B cell (primary cell): ENCODE results near the gene RNF212B. TPM values are rescaled to one million over a fixed set of nuclear protein-coding genes. Genes with fewer than 3 reads are reported as not detected.
A peak's percentile ranks its signal among the peaks of the same experiment; 100 is the strongest.

ENCODE experiments used
- ATAC-seq: fragments of 200-7000 bp; cut with Tn5 transposase; one replicate; pipeline ENCODE4 v1.10.0; 2021; ENCODE audit warnings: low read depth, mild to moderate bottlenecking, moderate number of reproducible peaks, moderate library complexity
- CTCF ChIA-PET: fragments of 350-600 bp; sonication (Branson Sonifier 250); formaldehyde crosslinking; loops from one replicate; lab custom pipeline; 2021; ENCODE audit warnings: antibody characterized with exemption, inconsistent platforms; lab: Charles Lee
- POLR2A ChIA-PET: fragments of 350-600 bp; sonication (Branson Sonifier 250); formaldehyde crosslinking; loops from one replicate; lab custom pipeline; 2021; ENCODE audit warnings: antibody characterized with exemption; lab: Charles Lee
- DNase-seq: peaks from one replicate; pipeline ENCODE4 v3.0.0; 2013
- H2AFZ ChIP-seq: 2 replicates; pipeline ENCODE4 v1.6.1; 2012; ENCODE audit warnings: mild to moderate bottlenecking, low read depth, low read length; ENCODE audit not compliant: insufficient read depth, poor library complexity, severe bottlenecking
- H3K27ac ChIP-seq, 2 donors: 1 replicate in 1 of 2; 2 replicates in 1 of 2; pipeline ENCODE4 v1.5.1; 2012 to 2013; ENCODE audit warnings: low read length in 2 of 2, mild to moderate bottlenecking in 2 of 2, moderate library complexity in 1 of 2
- H3K27me3 ChIP-seq, 4 experiments: fragments of 200-600 bp in 1 of 4; sonication (generic) in 1 of 4; replicated peaks in 1 of 4; 1 replicate in 2 of 4; 2 replicates in 2 of 4; pipeline versions ENCODE4 v1.6.1 to v1.7.0; 2013 to 2016; ENCODE audit warnings: low read length in 3 of 4, mild to moderate bottlenecking in 2 of 4, mixed read lengths in 1 of 4, moderate library complexity in 1 of 4; ENCODE audit not compliant: insufficient read depth in 4 of 4, control insufficient read depth in 3 of 4; ENCODE audit errors: control extremely low read depth in 1 of 4
- H3K36me3 ChIP-seq, 2 experiments: replicated peaks in 1 of 2; 1 replicate in 1 of 2; 2 replicates in 1 of 2; pipeline versions ENCODE4 v1.6.1 to v1.7.1; 2013; ENCODE audit warnings: low read length in 1 of 2; ENCODE audit not compliant: insufficient read depth in 2 of 2, control insufficient read depth in 1 of 2; ENCODE audit errors: control extremely low read depth in 1 of 2, extremely low read depth in 1 of 2
- H3K4me1 ChIP-seq, 2 donors: fragments of 200-600 bp in 1 of 2; sonication (generic) in 1 of 2; 1 replicate in 1 of 2; 2 replicates in 1 of 2; pipeline versions ENCODE4 v1.5.1 to v1.6.1; 2013 to 2017; ENCODE audit warnings: low read length in 2 of 2; ENCODE audit not compliant: control insufficient read depth in 2 of 2, insufficient read depth in 2 of 2
- H3K4me2 ChIP-seq: replicated peaks from 2 replicates; pipeline ENCODE3; 2012; ENCODE audit warnings: mild to moderate bottlenecking, low read depth, low read length; ENCODE audit not compliant: poor library complexity, severe bottlenecking
- H3K4me3 ChIP-seq, 5 experiments: fragments of 200-600 bp in 1 of 5; sonication (generic) in 1 of 5; 1 replicate in 3 of 5; 2 replicates in 2 of 5; pipeline versions ENCODE4 v1.5.1 to v1.7.0; 2011 to 2016; ENCODE audit warnings: low read length in 4 of 5, mild to moderate bottlenecking in 4 of 5, low read depth in 2 of 5, control low read depth in 1 of 5, moderate library complexity in 1 of 5; ENCODE audit not compliant: insufficient read depth in 1 of 5; ENCODE audit errors: control extremely low read depth in 1 of 5, extremely low read depth in 1 of 5
- H3K79me2 ChIP-seq: fragments of 200-600 bp; sonication (generic); one replicate; pipeline ENCODE4 v1.6.0; 2016; ENCODE audit warnings: low read length; ENCODE audit not compliant: control insufficient read depth, insufficient read depth
- H3K9ac ChIP-seq: fragments of 200-600 bp; sonication (generic); 2 replicates; pipeline ENCODE4 v1.6.1; 2017; ENCODE audit warnings: mild to moderate bottlenecking, low read length, moderate library complexity
- H3K9me3 ChIP-seq, 3 donors: one replicate each; pipeline versions ENCODE4 v1.6.1 to v1.7.1; 2013; ENCODE audit warnings: low read length in 2 of 3; ENCODE audit not compliant: control insufficient read depth in 2 of 3, insufficient read depth in 1 of 3; ENCODE audit errors: control extremely low read depth in 1 of 3
- H4K20me1 ChIP-seq: 2 replicates; pipeline ENCODE4 v1.6.0; 2012; ENCODE audit warnings: mild to moderate bottlenecking, low read length; ENCODE audit not compliant: insufficient read depth, control insufficient read depth, poor library complexity, severe bottlenecking
- H3K27ac Mint-ChIP-seq: one replicate; pipeline ENCODE4 v1.8.0; 2021; ENCODE audit warnings: mixed read lengths
- H3K27me3 Mint-ChIP-seq: one replicate; pipeline ENCODE4 v1.8.0; 2021; ENCODE audit warnings: mixed read lengths
- H3K4me1 Mint-ChIP-seq: one replicate; pipeline ENCODE4 v1.8.0; 2021; ENCODE audit warnings: mixed read lengths
- H3K4me3 Mint-ChIP-seq: one replicate; pipeline ENCODE4 v1.8.0; 2021; ENCODE audit warnings: mixed read lengths
- H3K9me3 Mint-ChIP-seq: one replicate; pipeline ENCODE4 v1.8.0; 2022; ENCODE audit warnings: mixed read lengths; ENCODE audit not compliant: insufficient read depth
- CTCF ChIP-seq: fragments of 200-600 bp; IDR thresholded peaks from one replicate; pipeline ENCODE4 v1.8.0; 2022; ENCODE audit warnings: antibody characterized with exemption, mild to moderate bottlenecking
- EZH2 ChIP-seq: IDR thresholded peaks from 2 replicates; pipeline ENCODE4 v1.6.1; 2012; ENCODE audit warnings: borderline replicate concordance, low read depth, mild to moderate bottlenecking, moderate library complexity, low read length; ENCODE audit not compliant: insufficient read depth, poor library complexity, severe bottlenecking
- WGBS: methylation state at CpG from one replicate; pipeline ENCODE4 v1.1.5; 2013; ENCODE audit warnings: missing lambda C conversion rate; ENCODE audit not compliant: insufficient coverage; 5-methylcytosine and 5-hydroxymethylcytosine counted together
- intact Hi-C: fragments of 100-400 bp; cut with micrococcal nuclease; formaldehyde crosslinking; loops from one replicate; pipeline ENCODE4 v1.10.0; 2022
- polyA plus RNA-seq: library from polyadenylated mRNA; depleted of rRNA; stranded (reverse); fragments of >200 nt; gene quantifications from 2 replicates; pipeline ENCODE4 v1.2.3, GENCODE V29; 2012
- total RNA-seq, 2 donors: library from RNA; stranded (reverse); fragments of 120-200 nt in 1 of 2; gene quantifications; 1 replicate in 1 of 2; 2 replicates in 1 of 2; pipeline versions ENCODE4 v1.2.3 to v1.2.4, GENCODE V29; 2013 to 2022

RNF212B gene
- total and polyA plus RNA-seq, 2 donors (not counting 1 experiment from before 2014, with no cell fraction given) = not detected

GRCh38 chr14:23285530-23286019, 47.8 kb downstream of the RNF212B start:
- Mint-ChIP-seq H3K4me1 (peaks cover 23% of the 10 kb centered on the region), H3K9me3 (no peaks in the 10 kb centered on the region), H3K27ac (peak overlapping the region; percentile 86), H3K4me3 (peak overlapping the region; percentile 98), H3K27me3 (no peaks in the 10 kb centered on the region)
- Histone ChIP-seq H3K36me3 (no peaks in the 10 kb centered on the region), H3K4me3 (peak overlapping the region; percentile 56 to 90 (median 83)), H3K9me3 (no peaks in the 10 kb centered on the region), H3K4me2 (peak overlapping the region; percentile 84), H2AFZ (peak overlapping the region; percentile 92), H3K27me3 (no peaks in the 10 kb centered on the region), H3K4me1 (peaks cover 13 to 17% of the 10 kb centered on the region in 2 donors), H3K9ac (peak overlapping the region; percentile 83), H4K20me1 (no peaks in the 10 kb centered on the region), H3K79me2 (peaks cover 14% of the 10 kb centered on the region), H3K27ac (peak overlapping the region; percentile 47 to 83)
- ATAC-seq (peak; percentile 3), DNase-seq (no peak)
- ChIA-PET CTCF (interaction anchor here (0.7 to 4.6 kb wide), 2 partner anchors 13 to 347 kb away, joined by 3 to 56 read pairs; partner anchors contain the start of gene PPP1R3E), POLR2A (interaction anchor here (0.8 to 1.7 kb wide), 4 partner anchors 10 to 1364 kb away, joined by 3 to 26 read pairs (median 8); partner anchors contain the start of genes PABPN1 and PPP1R3E)
- TF ChIP-seq CTCF (no peak), EZH2 (no peak)
- intact Hi-C loops = loop anchor here (1.0 to 10.0 kb wide), 8 partner anchors 10 to 696 kb away; partner anchors contain the start of genes ACIN1, AP1G2, C14orf119 and DAD1
- 0% methylated on average over 14 of the region's 22 CpGs for WGBS
